ENCODE measurements around the gene SIRT7. TPM values are rescaled to one million over a fixed set of nuclear protein-coding genes. Genes with fewer than 3 reads are reported as not detected.

Gene SIRT7
- total RNA-seq, 4 donors from 2014 or later = 14.3 to 24.1 (median 18.3) TPM

DNA sequence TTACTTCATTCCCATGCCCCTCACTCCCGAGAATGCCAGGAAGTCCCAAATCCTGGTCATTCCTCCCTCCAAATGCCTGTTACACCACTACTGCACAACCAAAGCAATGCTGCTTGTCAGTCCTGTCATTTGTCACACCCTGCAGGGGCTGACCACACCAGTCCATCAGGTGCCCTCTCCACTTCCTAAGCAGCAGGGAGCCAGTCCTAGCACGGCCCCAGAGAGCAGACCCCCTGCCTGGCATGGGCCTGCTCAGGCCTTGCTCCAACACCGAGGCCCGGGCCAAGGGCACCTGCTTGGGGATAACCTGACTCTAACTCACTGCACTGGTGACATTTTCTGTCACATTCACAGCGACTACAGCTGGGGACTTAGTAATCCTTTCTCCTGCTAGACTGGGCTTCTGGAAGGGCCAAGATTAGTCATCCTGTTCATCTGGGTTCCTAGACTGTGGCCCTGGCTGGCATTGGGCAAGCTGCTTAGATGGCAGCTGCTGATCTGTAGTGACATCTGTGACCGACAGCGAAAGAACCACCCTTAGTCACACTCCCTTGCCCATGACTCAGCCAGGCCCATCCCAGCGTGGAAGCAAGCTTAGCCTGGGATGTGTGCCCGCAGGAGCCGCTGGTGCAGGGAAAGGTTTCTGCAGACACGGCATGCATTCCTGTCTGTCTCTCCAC is 32.0 kb downstream of the SIRT7 start:
- H3K4me3 ChIP-seq = no peak overlapping the region
- peaks cover 2 to 22% (median 10%) of the 10 kb centered on the region in 3 donors for H3K4me1 ChIP-seq
- H3K36me3 ChIP-seq = peaks cover 0 to 91% of the 10 kb centered on the region in 2 donors
- H3K27ac ChIP-seq = no peak overlapping the region
- H3K9me3 ChIP-seq = no peaks in the 10 kb centered on the region
- WGBS, 2 donors (ENCODE audit: low coverage in 1 of 2) = 82% methylated on average over 6 of the region's 11 CpGs; no CpG with 5 or more reads in 1 of the 2 donors
- H3K27me3 ChIP-seq = no peaks in the 10 kb centered on the region
- ATAC-seq = no peak
- TF ChIP-seq, protein P1, sequence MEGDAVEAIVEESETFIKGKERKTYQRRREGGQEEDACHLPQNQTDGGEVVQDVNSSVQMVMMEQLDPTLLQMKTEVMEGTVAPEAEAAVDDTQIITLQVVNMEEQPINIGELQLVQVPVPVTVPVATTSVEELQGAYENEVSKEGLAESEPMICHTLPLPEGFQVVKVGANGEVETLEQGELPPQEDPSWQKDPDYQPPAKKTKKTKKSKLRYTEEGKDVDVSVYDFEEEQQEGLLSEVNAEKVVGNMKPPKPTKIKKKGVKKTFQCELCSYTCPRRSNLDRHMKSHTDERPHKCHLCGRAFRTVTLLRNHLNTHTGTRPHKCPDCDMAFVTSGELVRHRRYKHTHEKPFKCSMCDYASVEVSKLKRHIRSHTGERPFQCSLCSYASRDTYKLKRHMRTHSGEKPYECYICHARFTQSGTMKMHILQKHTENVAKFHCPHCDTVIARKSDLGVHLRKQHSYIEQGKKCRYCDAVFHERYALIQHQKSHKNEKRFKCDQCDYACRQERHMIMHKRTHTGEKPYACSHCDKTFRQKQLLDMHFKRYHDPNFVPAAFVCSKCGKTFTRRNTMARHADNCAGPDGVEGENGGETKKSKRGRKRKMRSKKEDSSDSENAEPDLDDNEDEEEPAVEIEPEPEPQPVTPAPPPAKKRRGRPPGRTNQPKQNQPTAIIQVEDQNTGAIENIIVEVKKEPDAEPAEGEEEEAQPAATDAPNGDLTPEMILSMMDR (IDR thresholded peaks at IDR 0.05) = no peak
- no peak for TF ChIP-seq POLR2A (IDR thresholded peaks at IDR 0.05)
- TF ChIP-seq POLR2AphosphoS5 (IDR thresholded peaks at IDR 0.05) = no peak

DNA sequence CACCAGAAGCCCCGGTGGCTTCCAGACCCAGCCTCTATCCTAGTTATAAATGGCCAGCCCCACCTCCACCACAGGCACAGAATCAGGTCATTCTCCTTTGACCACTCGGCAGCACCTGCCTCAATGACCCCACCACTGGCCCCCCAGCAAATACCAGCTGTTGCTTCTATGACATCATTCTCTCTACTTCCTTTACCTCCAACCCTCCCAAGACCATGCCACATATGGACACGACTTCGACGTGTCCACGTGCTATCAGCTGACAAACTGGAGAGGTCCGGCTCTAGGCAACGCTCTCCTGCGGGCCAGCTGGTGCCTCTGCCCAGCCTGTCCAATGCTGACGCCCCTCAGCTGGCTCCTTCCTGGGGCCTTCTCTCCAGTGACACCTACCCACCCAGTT is 32.5 kb downstream of the SIRT7 start:
- Histone ChIP-seq H3K36me3 (peaks cover 0 to 96% of the 10 kb centered on the region in 2 donors), H3K4me3 (no peak overlapping the region), H3K9me3 (no peaks in the 10 kb centered on the region), H3K27me3 (no peaks in the 10 kb centered on the region), H3K27ac (no peak overlapping the region), H3K4me1 (peaks cover 2 to 17% (median 9%) of the 10 kb centered on the region in 3 donors)
- TF ChIP-seq, protein P1 (IDR thresholded peaks at IDR 0.05) = no peak
- TF ChIP-seq POLR2AphosphoS5 (IDR thresholded peaks at IDR 0.05) = no peak
- no peak for ATAC-seq
- 68% methylated on average over 10 of the region's 10 CpGs; no CpG with 5 or more reads in 1 of the 2 donors for WGBS, 2 donors (ENCODE audit: low coverage in 1 of 2)

DNA sequence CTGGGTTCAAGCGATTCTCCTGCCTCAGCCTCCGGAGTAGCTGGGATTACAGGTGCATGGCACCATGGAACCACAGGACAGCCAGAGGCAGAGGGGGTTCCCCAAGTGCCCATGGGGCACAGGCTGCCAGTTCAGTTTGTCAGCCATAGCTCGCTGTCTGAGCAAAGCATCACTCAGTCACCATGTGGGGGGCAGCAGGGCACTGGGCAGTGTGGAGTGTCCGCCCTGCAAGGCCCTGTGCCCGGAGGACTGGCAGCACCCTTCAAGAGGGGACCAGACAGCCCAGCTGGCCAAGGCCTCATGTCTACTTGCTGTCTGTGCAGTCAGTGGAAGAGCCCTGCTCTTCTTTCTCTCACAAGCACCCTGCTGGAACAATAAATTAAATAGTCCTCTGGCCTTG is 33.0 kb downstream of the SIRT7 start:
- no peak for ATAC-seq
- WGBS, 2 donors (ENCODE audit: low coverage in 1 of 2) = 40% methylated on average over 1 of the region's 5 CpGs; no CpG with 5 or more reads in 1 of the 2 donors
- no peaks in the 10 kb centered on the region for H3K27me3 ChIP-seq
- H3K4me3 ChIP-seq = no peak overlapping the region
- H3K36me3 ChIP-seq = peaks cover 0 to 99% of the 10 kb centered on the region in 2 donors
- peaks cover 0 to 12% (median 4%) of the 10 kb centered on the region in 3 donors for H3K4me1 ChIP-seq
- no peak overlapping the region for H3K27ac ChIP-seq
- H3K9me3 ChIP-seq = no peaks in the 10 kb centered on the region
- TF ChIP-seq POLR2AphosphoS5 (IDR thresholded peaks at IDR 0.05) (no peak), POLR2A (IDR thresholded peaks at IDR 0.05) (no peak), EP300 (IDR thresholded peaks at IDR 0.05) (no peak)
- TF ChIP-seq, protein P1 (IDR thresholded peaks at IDR 0.05) = no peak

DNA sequence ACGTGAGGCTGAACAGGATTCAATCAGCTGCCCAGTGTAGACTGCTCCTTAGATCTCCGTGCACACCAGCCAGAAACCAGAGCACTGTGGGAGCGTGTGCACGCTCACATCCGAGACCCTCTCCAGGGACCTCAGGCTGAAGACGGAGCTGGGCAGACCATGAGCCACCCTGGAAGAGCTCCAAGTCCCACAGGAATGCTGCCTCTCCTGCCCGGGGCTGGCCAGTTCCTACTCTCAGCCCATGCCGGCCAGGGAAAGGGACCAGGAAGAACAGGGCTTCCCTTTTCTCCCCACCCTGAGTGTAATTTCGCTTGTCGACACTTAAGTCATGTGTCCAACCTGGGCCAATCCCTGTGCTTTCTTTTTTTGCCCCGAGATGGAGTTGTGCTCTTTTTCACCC is 33.5 kb downstream of the SIRT7 start:
- Histone ChIP-seq H3K27me3 (no peaks in the 10 kb centered on the region), H3K27ac (no peak overlapping the region), H3K9me3 (no peaks in the 10 kb centered on the region), H3K4me1 (peaks cover 0 to 8% (median 0%) of the 10 kb centered on the region in 3 donors), H3K36me3 (peaks cover 0 to 99% of the 10 kb centered on the region in 2 donors), H3K4me3 (no peak overlapping the region)
- no peak for TF ChIP-seq EP300 (IDR thresholded peaks at IDR 0.05)
- no peak for TF ChIP-seq POLR2A (IDR thresholded peaks at IDR 0.05)
- no peak for TF ChIP-seq POLR2AphosphoS5 (IDR thresholded peaks at IDR 0.05)
- TF ChIP-seq, protein P1 (IDR thresholded peaks at IDR 0.05) = no peak
- 50% methylated on average over 5 of the region's 11 CpGs; no CpG with 5 or more reads in 1 of the 2 donors for WGBS, 2 donors (ENCODE audit: low coverage in 1 of 2)
- ATAC-seq = no peak

DNA sequence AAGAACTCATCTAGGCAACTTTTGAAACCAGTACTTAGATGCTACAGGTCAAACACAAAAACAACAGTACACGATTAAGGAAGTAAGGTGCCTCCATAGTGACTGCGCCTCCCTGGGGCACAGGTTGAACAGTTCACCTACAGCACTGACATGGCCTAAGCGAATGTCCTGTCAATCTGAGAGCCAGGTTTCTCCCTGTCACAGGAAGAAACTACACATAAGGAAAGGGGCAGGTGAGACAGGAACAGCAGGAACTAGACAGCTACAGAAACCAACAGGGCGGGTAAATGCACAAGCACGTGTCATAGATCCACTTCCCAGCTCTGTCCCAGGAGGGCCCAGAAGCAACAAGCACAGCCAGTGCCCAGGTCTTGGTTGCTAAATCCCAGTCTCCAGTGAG is 38.9 kb downstream of the SIRT7 start:
- WGBS, 2 donors (ENCODE audit: low coverage in 1 of 2) = 68 to 93% methylated on average over 3 to 4 of the region's 5 CpGs
- TF ChIP-seq EP300 (IDR thresholded peaks at IDR 0.05) (no peak), POLR2A (IDR thresholded peaks at IDR 0.05) (no peak)
- Histone ChIP-seq H3K27me3 (no peaks in the 10 kb centered on the region), H3K4me1 (no peaks in the 10 kb centered on the region), H3K4me3 (no peak overlapping the region), H3K36me3 (peaks cover 0 to 67% of the 10 kb centered on the region in 2 donors), H3K9me3 (no peaks in the 10 kb centered on the region), H3K27ac (no peak overlapping the region)
- no peak for ATAC-seq

All from gastroesophageal sphincter (tissue), 4 donors.